Loucy (cell line): ENCODE data around the gene MEGF6.

Source experiments
- H2AFZ ChIP-seq: fragments of 200-600 bp; sonication (generic); 2 replicates; pipeline ENCODE4 v1.6.0; 2016; ENCODE audit warnings: antibody characterized with exemption, mild to moderate bottlenecking, low read length, moderate library complexity
- H3F3A ChIP-seq: fragments of 200-600 bp; 2 replicates; pipeline ENCODE4 v1.6.0; 2016; ENCODE audit warnings: antibody characterized with exemption, low read depth, mild to moderate bottlenecking
- H3K27me3 ChIP-seq: fragments of 200-600 bp; sonication (generic); 2 replicates; pipeline ENCODE4 v1.6.1; 2014; ENCODE audit warnings: low read length, mild to moderate bottlenecking; ENCODE audit not compliant: insufficient read depth, poor library complexity, severe bottlenecking
- H3K36me3 ChIP-seq: fragments of 200-600 bp; sonication (generic); 2 replicates; pipeline ENCODE4 v1.6.1; 2016; ENCODE audit warnings: low read length; ENCODE audit not compliant: insufficient read depth
- H3K4me1 ChIP-seq: fragments of 200-600 bp; sonication (generic); 2 replicates; pipeline ENCODE4 v1.5.1; 2014; ENCODE audit warnings: low read length, mild to moderate bottlenecking; ENCODE audit not compliant: insufficient read depth, poor library complexity, severe bottlenecking
- H3K4me2 ChIP-seq: fragments of 200-600 bp; sonication (generic); 2 replicates; pipeline ENCODE4 v1.6.0; 2014; ENCODE audit warnings: antibody characterized with exemption, low read length, low read depth, mild to moderate bottlenecking; ENCODE audit not compliant: poor library complexity, severe bottlenecking
- H3K4me3 ChIP-seq: fragments of 200-600 bp; sonication (generic); 2 replicates; pipeline ENCODE4 v1.5.1; 2014; ENCODE audit warnings: low read length, mild to moderate bottlenecking, mixed read lengths; ENCODE audit not compliant: poor library complexity, severe bottlenecking
- H3K79me2 ChIP-seq: fragments of 200-600 bp; sonication (generic); 2 replicates; pipeline ENCODE4 v1.6.1; 2014; ENCODE audit warnings: low read length; ENCODE audit not compliant: insufficient read depth
- H3K9ac ChIP-seq: fragments of 200-600 bp; sonication (generic); 2 replicates; pipeline ENCODE4 v1.6.0; 2014; ENCODE audit warnings: mild to moderate bottlenecking, low read depth, low read length, moderate library complexity; ENCODE audit not compliant: poor library complexity, severe bottlenecking
- H3K9me2 ChIP-seq: fragments of 200-600 bp; sonication (generic); replicated peaks from 2 replicates; pipeline ENCODE4 v1.6.1; 2016; ENCODE audit warnings: low read depth, low read length, mixed read lengths
- H3K9me3 ChIP-seq: fragments of 200-600 bp; sonication (generic); 2 replicates; pipeline ENCODE4 v1.6.1; 2014; ENCODE audit warnings: mild to moderate bottlenecking, antibody characterized with exemption, low read length, low read depth; ENCODE audit not compliant: insufficient read depth
- H4K20me1 ChIP-seq: fragments of 200-600 bp; sonication (generic); 2 replicates; pipeline ENCODE4 v1.6.0; 2014; ENCODE audit warnings: antibody characterized with exemption, low read length, mild to moderate bottlenecking; ENCODE audit not compliant: insufficient read depth, poor library complexity, severe bottlenecking
- EZH2phosphoT487 ChIP-seq: fragments of 200-600 bp; IDR thresholded peaks from 2 replicates; pipeline ENCODE4 v1.6.1; 2018; ENCODE audit warnings: antibody characterized with exemption, mild to moderate bottlenecking, moderate library complexity, borderline replicate concordance
- TF ChIP-seq, protein P1 (sequence below): fragments of 200-600 bp; sonication (generic); conservative IDR thresholded peaks from 2 replicates; pipeline ENCODE4 v1.5.1; 2014; ENCODE audit warnings: mild to moderate bottlenecking, antibody characterized with exemption, low read length

Gene MEGF6

DNA sequence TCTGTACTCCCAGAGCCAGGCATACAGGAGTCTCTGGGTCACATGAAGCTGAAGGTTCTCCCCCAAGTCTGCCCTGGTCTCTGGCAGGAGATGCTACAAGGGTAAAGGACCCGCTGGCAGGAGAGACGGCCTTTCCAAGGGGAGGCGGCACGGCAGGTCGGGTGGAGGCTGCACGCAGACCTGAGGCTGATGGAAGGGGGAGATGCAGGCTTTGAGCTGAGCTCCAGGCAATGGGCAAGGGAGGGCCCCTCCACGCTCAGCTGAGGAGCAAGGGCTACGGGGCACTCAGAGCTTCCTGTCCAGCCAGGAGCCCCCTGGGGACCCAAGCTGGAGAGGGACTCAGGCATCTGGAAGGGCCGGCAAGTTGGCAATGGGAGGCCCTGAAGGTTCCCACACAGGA, 50.3 kb downstream of the MEGF6 start:
- TF ChIP-seq, protein P1, sequence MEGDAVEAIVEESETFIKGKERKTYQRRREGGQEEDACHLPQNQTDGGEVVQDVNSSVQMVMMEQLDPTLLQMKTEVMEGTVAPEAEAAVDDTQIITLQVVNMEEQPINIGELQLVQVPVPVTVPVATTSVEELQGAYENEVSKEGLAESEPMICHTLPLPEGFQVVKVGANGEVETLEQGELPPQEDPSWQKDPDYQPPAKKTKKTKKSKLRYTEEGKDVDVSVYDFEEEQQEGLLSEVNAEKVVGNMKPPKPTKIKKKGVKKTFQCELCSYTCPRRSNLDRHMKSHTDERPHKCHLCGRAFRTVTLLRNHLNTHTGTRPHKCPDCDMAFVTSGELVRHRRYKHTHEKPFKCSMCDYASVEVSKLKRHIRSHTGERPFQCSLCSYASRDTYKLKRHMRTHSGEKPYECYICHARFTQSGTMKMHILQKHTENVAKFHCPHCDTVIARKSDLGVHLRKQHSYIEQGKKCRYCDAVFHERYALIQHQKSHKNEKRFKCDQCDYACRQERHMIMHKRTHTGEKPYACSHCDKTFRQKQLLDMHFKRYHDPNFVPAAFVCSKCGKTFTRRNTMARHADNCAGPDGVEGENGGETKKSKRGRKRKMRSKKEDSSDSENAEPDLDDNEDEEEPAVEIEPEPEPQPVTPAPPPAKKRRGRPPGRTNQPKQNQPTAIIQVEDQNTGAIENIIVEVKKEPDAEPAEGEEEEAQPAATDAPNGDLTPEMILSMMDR = no peak
- TF ChIP-seq EZH2phosphoT487 = no peak
- no peaks in the 10 kb centered on the region for H3K79me2 ChIP-seq
- no peak overlapping the region for H3K4me3 ChIP-seq
- no peaks in the 10 kb centered on the region for H4K20me1 ChIP-seq
- H3K4me2 ChIP-seq = no peak overlapping the region
- H3K9ac ChIP-seq = no peak overlapping the region
- H3K27me3 ChIP-seq = no peaks in the 10 kb centered on the region
- no peak overlapping the region for H2AFZ ChIP-seq
- H3F3A ChIP-seq = no peaks in the 10 kb centered on the region
- no peaks in the 10 kb centered on the region for H3K9me2 ChIP-seq
- no peaks in the 10 kb centered on the region for H3K9me3 ChIP-seq
- no peaks in the 10 kb centered on the region for H3K36me3 ChIP-seq
- H3K4me1 ChIP-seq = no peaks in the 10 kb centered on the region

DNA sequence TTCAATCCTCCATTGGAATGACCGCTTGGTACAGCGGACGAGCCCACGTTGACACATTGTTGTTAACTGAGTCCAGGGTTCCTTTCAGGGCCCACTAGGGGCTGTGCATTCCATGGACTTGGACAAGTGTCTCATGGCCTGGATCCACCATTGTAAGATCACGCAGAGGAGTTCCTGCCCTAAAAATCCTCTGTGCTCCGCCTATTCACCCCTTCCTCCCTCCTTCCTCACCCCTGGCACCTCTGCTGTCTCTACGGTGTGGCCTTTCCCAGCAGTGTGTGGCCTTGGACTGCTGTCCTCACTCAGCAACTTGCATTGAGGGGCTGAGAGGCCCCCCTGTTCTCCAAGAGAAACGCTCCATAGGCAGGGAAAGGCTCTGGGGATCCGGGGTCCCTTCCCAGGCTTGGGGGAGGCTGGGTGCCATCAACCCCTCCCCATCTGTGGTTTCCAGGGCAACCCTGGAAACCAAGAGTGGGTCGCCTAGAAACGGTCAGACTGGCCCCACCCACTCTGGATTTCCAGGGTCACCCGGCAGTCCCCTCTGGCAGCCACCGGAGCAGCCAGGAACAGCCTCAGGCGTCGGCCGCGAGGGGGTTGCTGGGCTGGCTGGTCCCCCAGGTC, 50.9 kb downstream of the MEGF6 start:
- Histone ChIP-seq H3K9ac (no peak overlapping the region), H3K9me2 (no peaks in the 10 kb centered on the region), H4K20me1 (no peaks in the 10 kb centered on the region), H3K4me1 (no peaks in the 10 kb centered on the region), H3K36me3 (no peaks in the 10 kb centered on the region), H3K79me2 (no peaks in the 10 kb centered on the region), H3K9me3 (no peaks in the 10 kb centered on the region), H3F3A (no peaks in the 10 kb centered on the region), H3K27me3 (no peaks in the 10 kb centered on the region), H3K4me2 (no peak overlapping the region), H3K4me3 (no peak overlapping the region), H2AFZ (no peak overlapping the region)
- no peak for TF ChIP-seq EZH2phosphoT487
- TF ChIP-seq, protein P1 = no peak

DNA sequence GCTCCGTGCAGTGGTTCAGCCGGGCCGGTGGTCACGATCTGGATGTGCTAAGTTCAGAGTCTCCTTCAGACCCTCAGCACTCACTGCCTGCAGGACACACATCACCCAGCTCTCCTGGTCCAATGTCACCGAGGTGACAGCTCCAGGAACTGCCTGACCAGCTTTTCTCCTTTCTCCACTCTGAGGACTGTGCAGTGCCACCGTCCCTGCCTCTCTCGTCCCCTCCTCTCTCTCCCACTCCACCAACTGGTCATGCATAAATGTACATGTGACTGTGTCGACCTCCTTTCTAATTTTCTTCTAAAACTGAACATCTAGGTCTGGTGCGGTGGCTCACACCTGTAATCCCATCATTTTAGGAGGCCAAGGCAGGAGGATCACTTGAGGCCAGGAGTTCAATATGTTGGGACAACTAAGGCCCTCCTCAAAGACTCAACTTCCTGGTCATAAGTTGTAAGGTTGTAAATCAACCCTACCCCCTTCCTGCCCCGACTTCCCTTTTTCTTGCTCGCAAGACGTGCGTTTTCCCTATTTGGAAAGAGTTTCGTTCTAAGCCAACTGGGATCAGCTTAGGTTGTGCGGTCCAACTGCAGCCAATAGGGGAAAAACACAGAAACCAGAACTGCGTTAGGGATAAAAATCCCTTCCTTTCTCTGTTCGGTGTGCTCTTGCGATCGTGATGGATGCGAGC, 53.1 kb downstream of the MEGF6 start:
- H3K9me3 ChIP-seq = no peaks in the 10 kb centered on the region
- TF ChIP-seq, protein P1 = no peak
- no peak for TF ChIP-seq EZH2phosphoT487
- H3K4me3 ChIP-seq = no peak overlapping the region
- H3F3A ChIP-seq = no peaks in the 10 kb centered on the region
- no peak overlapping the region for H2AFZ ChIP-seq
- no peaks in the 10 kb centered on the region for H3K4me1 ChIP-seq
- no peak overlapping the region for H3K9ac ChIP-seq
- H3K79me2 ChIP-seq = no peaks in the 10 kb centered on the region
- no peak overlapping the region for H3K4me2 ChIP-seq
- H4K20me1 ChIP-seq = no peaks in the 10 kb centered on the region
- no peaks in the 10 kb centered on the region for H3K27me3 ChIP-seq
- no peaks in the 10 kb centered on the region for H3K36me3 ChIP-seq
- no peaks in the 10 kb centered on the region for H3K9me2 ChIP-seq
